ENCODE data around the gene PPP2R5D. TPM values are rescaled to one million over a fixed set of nuclear protein-coding genes. Genes with fewer than 3 reads are reported as not detected.

The PPP2R5D gene
- total and polyA plus RNA-seq, 9 of the 15 experiments (the other 6 are each of a cell fraction or from before 2014, with no cell fraction given) = 1.3 to 96.1 (median 38.4) TPM

GRCh38 chr6:42989923-42990322 is 5.6 kb downstream of the PPP2R5D start:
- H3K4me2 ChIP-seq (ENCODE audit: insufficient read depth, low read length) = no peak overlapping the region
- CTCF ChIA-PET (ENCODE audit: low intra/inter-chr PET ratio) = no interaction called here

More at GRCh38 chr6:42989923-42990322, 5.6 kb downstream of the PPP2R5D start:
- intact Hi-C loops (cut with micrococcal nuclease) (no loop called here), in situ Hi-C loops (cut with MboI) (no loop called here)
- POLR2A ChIA-PET = interaction anchor here (1.2 kb wide), 1 partner anchor 184 kb away, joined by 3 read pairs; no protein-coding TSS in a partner anchor
- ATAC-seq (no peak), FAIRE-seq (no peak), DNase-seq (ENCODE audit: extremely low read depth in 1 of 4, low spot score in 3 of 4) (no peak)
- no TSS peak for BruUV-seq (replicated peaks)
- Histone ChIP-seq H3K36me3 (ENCODE audit: control insufficient read depth, insufficient read depth, low read length) (peaks cover 45% of the 10 kb centered on the region), H3K27me3 (ENCODE audit: control insufficient read depth in 2 of 2, insufficient read depth in 2 of 2, low read length in 2 of 2) (no peaks in the 10 kb centered on the region), H3K4me3 (no peak overlapping the region), H4K20me1 (replicated peaks; ENCODE audit: control insufficient read depth, insufficient read depth, low read length) (peaks cover 11% of the 10 kb centered on the region), H3K9me1 (ENCODE audit: control insufficient read depth, insufficient read depth, low read length) (peaks cover 12% of the 10 kb centered on the region), H3K9me3 (replicated peaks; ENCODE audit: control insufficient read depth, insufficient read depth, low read depth, low read length) (no peaks in the 10 kb centered on the region), H3K79me2 (ENCODE audit: control insufficient read depth, insufficient read depth, low read length) (peaks cover 26% of the 10 kb centered on the region), H2AFZ (ENCODE audit: low read depth, low read length) (no peak overlapping the region), H3K9ac (ENCODE audit: insufficient read depth in 1 of 2, low read depth in 2 of 2, low read length in 2 of 2) (no peak overlapping the region), H3K27ac (ENCODE audit: extremely low read depth, low read depth, low read length) (no peak overlapping the region), H3K4me1 (replicated peaks in 1 of 2; ENCODE audit: control insufficient read depth in 2 of 2, insufficient read depth in 2 of 2, low read length in 2 of 2) (peaks cover 27 to 30% of the 10 kb centered on the region in 2 experiments)
- 78% methylated on average over 5 of the region's 5 CpGs for WGBS (ENCODE audit: insufficient coverage, low coverage, missing lambda C conversion rate)
- TF ChIP-seq EP300 (IDR thresholded peaks at IDR 0.05; ENCODE audit: low read length) = no peak
- no peak for TF ChIP-seq TCF7 (IDR thresholded peaks at IDR 0.05; ENCODE audit: borderline replicate concordance)
- no peak for TF ChIP-seq CLOCK (CRISPR knock-in tag; IDR thresholded peaks at IDR 0.05; ENCODE audit: borderline replicate concordance)
- TF ChIP-seq RFX1 (IDR thresholded peaks at IDR 0.05) = no peak
- TF ChIP-seq MCM7 (IDR thresholded peaks at IDR 0.05) = no peak
- no peak for TF ChIP-seq COPS2 (conservative IDR thresholded peaks at IDR 0.05)
- no peak for TF ChIP-seq FIP1L1 (IDR thresholded peaks at IDR 0.05; ENCODE audit: low read depth, low read length, poor library complexity, severe bottlenecking)
- TF ChIP-seq, protein P1, sequence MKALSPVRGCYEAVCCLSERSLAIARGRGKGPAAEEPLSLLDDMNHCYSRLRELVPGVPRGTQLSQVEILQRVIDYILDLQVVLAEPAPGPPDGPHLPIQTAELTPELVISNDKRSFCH (CRISPR knock-in tag; IDR thresholded peaks at IDR 0.05) = no peak
- TF ChIP-seq, protein P1 (tag; IDR thresholded peaks at IDR 0.05) = no peak
- TF ChIP-seq NFATC3 (IDR thresholded peaks at IDR 0.05) = no peak
- TF ChIP-seq PURB (CRISPR knock-in tag; IDR thresholded peaks at IDR 0.05; ENCODE audit: low read depth) = no peak
- no peak for TF ChIP-seq HMGXB4 (CRISPR knock-in tag; IDR thresholded peaks at IDR 0.05)
- TF ChIP-seq GTF2B (IDR thresholded peaks at IDR 0.05; ENCODE audit: extremely low read depth, insufficient read length) = no peak
- no peak for TF ChIP-seq CXXC5 (CRISPR knock-in tag; IDR thresholded peaks at IDR 0.05)
- TF ChIP-seq ZFPM2 (CRISPR knock-in tag; IDR thresholded peaks at IDR 0.05) = no peak
- TF ChIP-seq, protein P2, sequence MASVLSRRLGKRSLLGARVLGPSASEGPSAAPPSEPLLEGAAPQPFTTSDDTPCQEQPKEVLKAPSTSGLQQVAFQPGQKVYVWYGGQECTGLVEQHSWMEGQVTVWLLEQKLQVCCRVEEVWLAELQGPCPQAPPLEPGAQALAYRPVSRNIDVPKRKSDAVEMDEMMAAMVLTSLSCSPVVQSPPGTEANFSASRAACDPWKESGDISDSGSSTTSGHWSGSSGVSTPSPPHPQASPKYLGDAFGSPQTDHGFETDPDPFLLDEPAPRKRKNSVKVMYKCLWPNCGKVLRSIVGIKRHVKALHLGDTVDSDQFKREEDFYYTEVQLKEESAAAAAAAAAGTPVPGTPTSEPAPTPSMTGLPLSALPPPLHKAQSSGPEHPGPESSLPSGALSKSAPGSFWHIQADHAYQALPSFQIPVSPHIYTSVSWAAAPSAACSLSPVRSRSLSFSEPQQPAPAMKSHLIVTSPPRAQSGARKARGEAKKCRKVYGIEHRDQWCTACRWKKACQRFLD (CRISPR knock-in tag; IDR thresholded peaks at IDR 0.05) = no peak

All from K562 (cell line).